ENCODE data around the gene SNX27.

GRCh38 chr1:151581921-151582320 is 29.9 kb upstream of the SNX27 start:
- TF ChIP-seq POLR2AphosphoS5 (IDR thresholded peaks at IDR 0.05; ENCODE audit: low read depth, low read length) (no peak), FOXP2 (optimal IDR thresholded peaks at IDR 0.05; ENCODE audit: borderline replicate concordance, extremely low read depth, extremely low read length, insufficient read depth) (no peak), TAF1 (IDR thresholded peaks at IDR 0.05; ENCODE audit: borderline replicate concordance, insufficient read depth, low read length) (no peak)
- TF ChIP-seq, protein P1, sequence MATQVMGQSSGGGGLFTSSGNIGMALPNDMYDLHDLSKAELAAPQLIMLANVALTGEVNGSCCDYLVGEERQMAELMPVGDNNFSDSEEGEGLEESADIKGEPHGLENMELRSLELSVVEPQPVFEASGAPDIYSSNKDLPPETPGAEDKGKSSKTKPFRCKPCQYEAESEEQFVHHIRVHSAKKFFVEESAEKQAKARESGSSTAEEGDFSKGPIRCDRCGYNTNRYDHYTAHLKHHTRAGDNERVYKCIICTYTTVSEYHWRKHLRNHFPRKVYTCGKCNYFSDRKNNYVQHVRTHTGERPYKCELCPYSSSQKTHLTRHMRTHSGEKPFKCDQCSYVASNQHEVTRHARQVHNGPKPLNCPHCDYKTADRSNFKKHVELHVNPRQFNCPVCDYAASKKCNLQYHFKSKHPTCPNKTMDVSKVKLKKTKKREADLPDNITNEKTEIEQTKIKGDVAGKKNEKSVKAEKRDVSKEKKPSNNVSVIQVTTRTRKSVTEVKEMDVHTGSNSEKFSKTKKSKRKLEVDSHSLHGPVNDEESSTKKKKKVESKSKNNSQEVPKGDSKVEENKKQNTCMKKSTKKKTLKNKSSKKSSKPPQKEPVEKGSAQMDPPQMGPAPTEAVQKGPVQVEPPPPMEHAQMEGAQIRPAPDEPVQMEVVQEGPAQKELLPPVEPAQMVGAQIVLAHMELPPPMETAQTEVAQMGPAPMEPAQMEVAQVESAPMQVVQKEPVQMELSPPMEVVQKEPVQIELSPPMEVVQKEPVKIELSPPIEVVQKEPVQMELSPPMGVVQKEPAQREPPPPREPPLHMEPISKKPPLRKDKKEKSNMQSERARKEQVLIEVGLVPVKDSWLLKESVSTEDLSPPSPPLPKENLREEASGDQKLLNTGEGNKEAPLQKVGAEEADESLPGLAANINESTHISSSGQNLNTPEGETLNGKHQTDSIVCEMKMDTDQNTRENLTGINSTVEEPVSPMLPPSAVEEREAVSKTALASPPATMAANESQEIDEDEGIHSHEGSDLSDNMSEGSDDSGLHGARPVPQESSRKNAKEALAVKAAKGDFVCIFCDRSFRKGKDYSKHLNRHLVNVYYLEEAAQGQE (IDR thresholded peaks at IDR 0.05; ENCODE audit: insufficient read depth in 1 of 2, low read depth in 2 of 2, low read length in 2 of 2), result no peak
